HepG2 (cell line): ENCODE measurements around the gene SYNGR4. TPM values are rescaled to one million over a fixed set of nuclear protein-coding genes. Genes with fewer than 3 reads are reported as not detected.

Source experiments
- ATAC-seq: fragments of 200-7000 bp; cut with Tn5 transposase; 3 replicates; pipeline ENCODE4 v1.9.1; 2020; ENCODE audit warnings: mild to moderate bottlenecking, moderate library complexity
- BruUV-seq: library from RNA; stranded (reverse); fragments of 400-500 nt; replicated peaks from 2 replicates; lab custom pipeline; 2021; lab: Mats Ljungman, UMichigan
- CTCF ChIA-PET: fragments of 300-600 bp; formaldehyde crosslinking; extraction: SDS; loops from one replicate; lab custom pipeline; 2021; ENCODE audit warnings: low total read pairs, inconsistent platforms, low intra/inter-chr PET ratio; lab: Yijun Ruan, JAX
- POLR2A ChIA-PET: fragments of 350-600 bp; sonication (Branson Sonifier 250); formaldehyde crosslinking; loops from one replicate; lab custom pipeline; 2020; ENCODE audit warnings: antibody characterized with exemption, inconsistent platforms; lab: Yijun Ruan, JAX
- DNase-seq: peaks from one replicate; pipeline ENCODE4 v3.0.0-alpha.2; 2015; ENCODE audit warnings: low spot score
- FAIRE-seq: peaks from 3 replicates; lab custom pipeline; 2011; peaks lifted over from hg19 to GRCh38; lab: Jason Lieb, UNC
- H2AFZ ChIP-seq: one replicate; pipeline ENCODE4 v1.6.1; 2011; ENCODE audit warnings: low read length, inconsistent platforms
- H3K27ac ChIP-seq: fragments of 300-600 bp; 3 replicates; pipeline ENCODE4 v1.8.0; 2011; ENCODE audit warnings: mixed run types, mild to moderate bottlenecking, mixed read lengths, low read length, inconsistent platforms; ENCODE audit not compliant: insufficient read depth; ENCODE audit errors: extremely low read length
- H3K27me3 ChIP-seq, 2 experiments: fragments of 200-600 bp in 1 of 2; 2 replicates in 1 of 2; 3 replicates in 1 of 2; pipeline versions ENCODE4 v1.6.0 to v1.8.0; 2011; ENCODE audit warnings: low read length in 2 of 2, mild to moderate bottlenecking in 2 of 2, moderate library complexity in 2 of 2, inconsistent platforms in 1 of 2; ENCODE audit not compliant: insufficient read depth in 2 of 2, control insufficient read depth in 1 of 2
- H3K36me3 ChIP-seq, 2 experiments: fragments of 200-600 bp in 1 of 2; replicated peaks in 1 of 2; 2 replicates in 1 of 2; 3 replicates in 1 of 2; pipeline versions ENCODE4 v1.5.1 to v1.8.0; 2011; ENCODE audit warnings: low read length in 2 of 2, inconsistent platforms in 1 of 2; ENCODE audit not compliant: insufficient read depth in 2 of 2, control insufficient read depth in 1 of 2
- H3K4me1 ChIP-seq: 2 replicates; pipeline ENCODE4 v1.5.1; 2012; ENCODE audit warnings: low read length, inconsistent platforms; ENCODE audit not compliant: insufficient read depth
- H3K4me2 ChIP-seq: 2 replicates; pipeline ENCODE4 v1.6.0; 2011; ENCODE audit warnings: low read depth, low read length, inconsistent platforms
- H3K4me3 ChIP-seq, 3 experiments: fragments of 200-600 bp in 1 of 3; sonication (generic), shearing (Covaris generic) in 1 of 3; replicated peaks in 1 of 3; 2 replicates each; pipeline ENCODE4 v1.5.1; 2011 to 2016; ENCODE audit warnings: low read length in 3 of 3, inconsistent platforms in 2 of 3, low read depth in 2 of 3, mild to moderate bottlenecking in 2 of 3, control low read depth in 1 of 3, mixed read lengths in 1 of 3; ENCODE audit not compliant: insufficient read depth in 1 of 3
- H3K79me2 ChIP-seq: one replicate; pipeline ENCODE4 v1.6.1; 2011; ENCODE audit warnings: low read length, inconsistent platforms; ENCODE audit not compliant: insufficient read depth
- H3K9ac ChIP-seq: 2 replicates; pipeline ENCODE4 v1.6.0; 2011; ENCODE audit warnings: mild to moderate bottlenecking, low read depth, low read length, inconsistent platforms; ENCODE audit not compliant: insufficient read depth
- H3K9me3 ChIP-seq: 2 replicates; pipeline ENCODE4 v1.5.1; 2012; ENCODE audit warnings: mild to moderate bottlenecking, low read length
- H4K20me1 ChIP-seq: 2 replicates; pipeline ENCODE4 v1.6.0; 2011; ENCODE audit warnings: inconsistent platforms, mild to moderate bottlenecking, low read length, moderate library complexity; ENCODE audit not compliant: insufficient read depth
- AHR ChIP-seq: IDR thresholded peaks from 2 replicates; pipeline ENCODE4 v1.6.1; 2018; ENCODE audit warnings: missing genetic modification reagents, missing compliant biosample characterization
- ATAD3A ChIP-seq: sonication (generic); formaldehyde crosslinking; IDR thresholded peaks from 2 replicates; pipeline ENCODE4 v1.4.0; 2020; ENCODE audit warnings: missing genetic modification reagents
- GPN1 ChIP-seq: sonication (generic); formaldehyde crosslinking; IDR thresholded peaks from 2 replicates; pipeline ENCODE4 v1.5.1; 2020; ENCODE audit warnings: missing genetic modification reagents, borderline replicate concordance
- ISL2 ChIP-seq: sonication (generic); formaldehyde crosslinking; IDR thresholded peaks from 2 replicates; pipeline ENCODE4 v1.5.0; 2020; ENCODE audit warnings: missing genetic modification reagents
- LCORL ChIP-seq, 2 experiments: fragments of 450-650 bp in 1 of 2; sonication (generic) in 1 of 2; formaldehyde crosslinking in 1 of 2; IDR thresholded peaks; 2 replicates each; pipeline versions ENCODE4 v1.5.0 to v1.6.1; 2017 to 2020; ENCODE audit warnings: antibody characterized with exemption in 1 of 2, missing genetic modification reagents in 1 of 2
- PBX3 ChIP-seq: sonication (generic); formaldehyde crosslinking; IDR thresholded peaks from 2 replicates; pipeline ENCODE4 v1.8.1; 2023; ENCODE audit warnings: missing genetic modification reagents, inconsistent platforms, borderline replicate concordance
- PRMT3 ChIP-seq: sonication (generic); formaldehyde crosslinking; IDR thresholded peaks from 2 replicates; pipeline ENCODE4 v1.8.1; 2022; ENCODE audit warnings: low read depth, mild to moderate bottlenecking, moderate library complexity, missing genetic modification reagents, borderline replicate concordance
- SMARCC2 ChIP-seq: fragments of 450-650 bp; IDR thresholded peaks from 2 replicates; pipeline ENCODE4 v1.6.1; 2017; ENCODE audit warnings: antibody characterized with exemption, mild to moderate bottlenecking
- ZNF292 ChIP-seq: sonication (generic); formaldehyde crosslinking; IDR thresholded peaks from 2 replicates; pipeline ENCODE4 v1.8.1; 2022; ENCODE audit warnings: mild to moderate bottlenecking, low read depth, missing genetic modification reagents, borderline replicate concordance
- ZNF33A ChIP-seq: sonication (generic); formaldehyde crosslinking; IDR thresholded peaks from 2 replicates; pipeline ENCODE4 v1.5.1; 2020; ENCODE audit warnings: missing genetic modification reagents, mild to moderate bottlenecking, moderate library complexity, borderline replicate concordance
- ZNF576 ChIP-seq: sonication (generic); formaldehyde crosslinking; IDR thresholded peaks from 2 replicates; pipeline ENCODE4 v1.4.0; 2020; ENCODE audit warnings: mild to moderate bottlenecking, missing genetic modification reagents
- ZNF614 ChIP-seq: IDR thresholded peaks from 2 replicates; pipeline ENCODE4 v1.6.1; 2018; ENCODE audit warnings: missing biosample characterization, missing genetic modification reagents, inconsistent platforms, borderline replicate concordance
- ZSCAN20 ChIP-seq: sonication (generic); formaldehyde crosslinking; IDR thresholded peaks from 2 replicates; pipeline ENCODE4 v1.4.0; 2020; ENCODE audit warnings: missing genetic modification reagents, mild to moderate bottlenecking, borderline replicate concordance
- ZSCAN25 ChIP-seq: sonication (generic); formaldehyde crosslinking; IDR thresholded peaks from 2 replicates; pipeline ENCODE4 v1.8.0; 2022; ENCODE audit warnings: mild to moderate bottlenecking, missing genetic modification reagents
- WGBS: methylation state at CpG from one replicate; pipeline ENCODE4 v1.1.6; 2017; ENCODE audit warnings: low lambda C conversion rate; 5-methylcytosine and 5-hydroxymethylcytosine counted together
- in situ Hi-C: cut with HindIII; loops from 2 replicates; pipeline ENCODE4 v1.10.0; 2017; ENCODE audit warnings: low pct_unique_long_range_greater_than_20kb; ENCODE audit not compliant: extremely low pct_ligation_motif_present
- intact Hi-C: fragments of 100-400 bp; cut with micrococcal nuclease; formaldehyde crosslinking; loops from one replicate; pipeline ENCODE4 v1.10.0; 2022; ENCODE audit not compliant: unreplicated experiment
- polyA plus RNA-seq, 8 experiments: library from polyadenylated mRNA; depleted of rRNA in 3 of 8; stranded (reverse) in 7 of 8; unstranded in 1 of 8; fragments of >200 nt; fragmentation: Illumina TruSeq in 4 of 8; extraction: Trizol in 4 of 8; gene quantifications; 2 replicates each; pipeline versions ENCODE4 v1.2.1 to v1.2.3, GENCODE V29; 2011 to 2016; ENCODE audit warnings: low read depth in 4 of 8, missing spikeins in 1 of 8, mixed read lengths in 1 of 8; ENCODE audit not compliant: insufficient read depth in 1 of 8
- total RNA-seq, 5 experiments: library from RNA; depleted of rRNA; stranded (reverse); fragments of >200 nt; fragmentation: Illumina TruSeq; extraction: Trizol; gene quantifications; 2 replicates each; pipeline ENCODE4 v1.2.3, GENCODE V29; 2016; ENCODE audit warnings: low read depth in 1 of 5
- TF ChIP-seq, protein P1 (sequence below): sonication (generic); formaldehyde crosslinking; IDR thresholded peaks from 2 replicates; pipeline ENCODE4 v1.9.0; 2022; ENCODE audit warnings: missing genetic modification reagents, mild to moderate bottlenecking, borderline replicate concordance
- TF ChIP-seq, protein P2 (sequence below): sonication (generic); formaldehyde crosslinking; conservative IDR thresholded peaks from 2 replicates; pipeline ENCODE4 v1.8.0; 2022; ENCODE audit warnings: missing genetic modification reagents
- TF ChIP-seq, protein P3 (sequence below): sonication (generic); formaldehyde crosslinking; IDR thresholded peaks from 2 replicates; pipeline ENCODE4 v1.5.0; 2020; ENCODE audit warnings: missing genetic modification reagents

The SYNGR4 gene
- total and polyA plus RNA-seq, 2 of the 13 experiments (the other 11 are each of a cell fraction or from before 2014, with no cell fraction given): not detected

GRCh38 chr19:48368936-48369335 lies 4.8 kb downstream of the SYNGR4 start (continued):
- TF ChIP-seq, protein P1, sequence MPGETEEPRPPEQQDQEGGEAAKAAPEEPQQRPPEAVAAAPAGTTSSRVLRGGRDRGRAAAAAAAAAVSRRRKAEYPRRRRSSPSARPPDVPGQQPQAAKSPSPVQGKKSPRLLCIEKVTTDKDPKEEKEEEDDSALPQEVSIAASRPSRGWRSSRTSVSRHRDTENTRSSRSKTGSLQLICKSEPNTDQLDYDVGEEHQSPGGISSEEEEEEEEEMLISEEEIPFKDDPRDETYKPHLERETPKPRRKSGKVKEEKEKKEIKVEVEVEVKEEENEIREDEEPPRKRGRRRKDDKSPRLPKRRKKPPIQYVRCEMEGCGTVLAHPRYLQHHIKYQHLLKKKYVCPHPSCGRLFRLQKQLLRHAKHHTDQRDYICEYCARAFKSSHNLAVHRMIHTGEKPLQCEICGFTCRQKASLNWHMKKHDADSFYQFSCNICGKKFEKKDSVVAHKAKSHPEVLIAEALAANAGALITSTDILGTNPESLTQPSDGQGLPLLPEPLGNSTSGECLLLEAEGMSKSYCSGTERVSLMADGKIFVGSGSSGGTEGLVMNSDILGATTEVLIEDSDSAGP (CRISPR knock-in tag): no peak
- no peak for TF ChIP-seq LCORL (IDR thresholded peaks at IDR 0.05)
- no peak for TF ChIP-seq LCORL (CRISPR knock-in tag; IDR thresholded peaks at IDR 0.05)
- TF ChIP-seq ZSCAN20 (CRISPR knock-in tag): no peak
- TF ChIP-seq, protein P2, sequence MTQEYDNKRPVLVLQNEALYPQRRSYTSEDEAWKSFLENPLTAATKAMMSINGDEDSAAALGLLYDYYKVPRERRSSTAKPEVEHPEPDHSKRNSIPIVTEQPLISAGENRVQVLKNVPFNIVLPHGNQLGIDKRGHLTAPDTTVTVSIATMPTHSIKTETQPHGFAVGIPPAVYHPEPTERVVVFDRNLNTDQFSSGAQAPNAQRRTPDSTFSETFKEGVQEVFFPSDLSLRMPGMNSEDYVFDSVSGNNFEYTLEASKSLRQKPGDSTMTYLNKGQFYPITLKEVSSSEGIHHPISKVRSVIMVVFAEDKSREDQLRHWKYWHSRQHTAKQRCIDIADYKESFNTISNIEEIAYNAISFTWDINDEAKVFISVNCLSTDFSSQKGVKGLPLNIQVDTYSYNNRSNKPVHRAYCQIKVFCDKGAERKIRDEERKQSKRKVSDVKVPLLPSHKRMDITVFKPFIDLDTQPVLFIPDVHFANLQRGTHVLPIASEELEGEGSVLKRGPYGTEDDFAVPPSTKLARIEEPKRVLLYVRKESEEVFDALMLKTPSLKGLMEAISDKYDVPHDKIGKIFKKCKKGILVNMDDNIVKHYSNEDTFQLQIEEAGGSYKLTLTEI (CRISPR knock-in tag): no peak
- TF ChIP-seq PBX3: no peak
- no peak for TF ChIP-seq ZNF576

DNA sequence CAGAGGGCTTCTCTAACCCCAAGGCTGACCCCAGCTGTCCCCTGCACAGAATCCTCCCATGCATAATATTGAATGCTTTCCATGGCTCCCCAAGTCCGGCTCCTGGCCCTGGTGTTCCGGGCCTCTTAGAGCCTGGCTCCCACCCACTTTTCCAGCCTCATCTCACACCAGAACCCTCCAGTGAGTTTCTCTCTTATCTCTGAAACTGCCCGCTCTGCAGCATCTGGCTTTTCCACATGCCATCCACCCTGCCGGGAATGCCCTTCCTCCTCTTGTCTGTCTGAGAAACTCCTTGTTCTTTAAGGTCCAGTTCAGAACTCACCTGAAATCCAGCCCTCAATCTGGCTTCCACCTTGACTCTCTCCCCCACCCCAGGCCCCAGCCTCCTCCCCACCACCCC lies 6.8 kb downstream of the SYNGR4 start:
- no peaks in the 10 kb centered on the region for H3K36me3 ChIP-seq
- in situ Hi-C loops: no loop called here
- no peak overlapping the region for H3K27ac ChIP-seq
- DNase-seq: no peak
- H3K9me3 ChIP-seq: no peaks in the 10 kb centered on the region
- no peak overlapping the region for H3K9ac ChIP-seq
- no peak overlapping the region for H3K4me3 ChIP-seq
- POLR2A ChIA-PET: interaction anchor here (1.3 kb wide), 1 partner anchor 16 kb away, joined by 3 read pairs; no protein-coding TSS in a partner anchor
- no peaks in the 10 kb centered on the region for H3K27me3 ChIP-seq
- no peaks in the 10 kb centered on the region for H4K20me1 ChIP-seq
- CTCF ChIA-PET: no interaction called here
- H3K4me2 ChIP-seq: no peak overlapping the region
- no peak overlapping the region for H2AFZ ChIP-seq
- H3K4me1 ChIP-seq: peaks cover 54% of the 10 kb centered on the region
- no peak for FAIRE-seq
- TF ChIP-seq, protein P3, sequence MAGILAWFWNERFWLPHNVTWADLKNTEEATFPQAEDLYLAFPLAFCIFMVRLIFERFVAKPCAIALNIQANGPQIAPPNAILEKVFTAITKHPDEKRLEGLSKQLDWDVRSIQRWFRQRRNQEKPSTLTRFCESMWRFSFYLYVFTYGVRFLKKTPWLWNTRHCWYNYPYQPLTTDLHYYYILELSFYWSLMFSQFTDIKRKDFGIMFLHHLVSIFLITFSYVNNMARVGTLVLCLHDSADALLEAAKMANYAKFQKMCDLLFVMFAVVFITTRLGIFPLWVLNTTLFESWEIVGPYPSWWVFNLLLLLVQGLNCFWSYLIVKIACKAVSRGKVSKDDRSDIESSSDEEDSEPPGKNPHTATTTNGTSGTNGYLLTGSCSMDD (CRISPR knock-in tag): no peak
- TF ChIP-seq ATAD3A (no peak), ZNF33A (CRISPR knock-in tag) (no peak), PRMT3 (no peak), ISL2 (no peak), ZNF614 (CRISPR knock-in tag) (no peak), GPN1 (CRISPR knock-in tag) (no peak), AHR (CRISPR knock-in tag) (no peak), ZSCAN25 (CRISPR knock-in tag) (no peak), ZNF292 (CRISPR knock-in tag) (no peak), SMARCC2 (no peak)
- TF ChIP-seq, all 625 proteins: peak for 0
- ATAC-seq: no peak
- 49% methylated on average over 4 of the region's 4 CpGs for WGBS
- BruUV-seq: no TSS peak
- intact Hi-C loops: no loop called here
- H3K79me2 ChIP-seq: no peaks in the 10 kb centered on the region
